H9 (cell line): ENCODE data around the gene MRO. TPM values are rescaled to one million over a fixed set of nuclear protein-coding genes. Genes with fewer than 3 reads are reported as not detected.

ENCODE experiments used
- DNase-seq: peaks from one replicate; pipeline ENCODE4 v3.0.0-alpha.2; 2017
- H2AFZ ChIP-seq: one replicate; pipeline ENCODE4 v1.6.1; 2013; ENCODE audit warnings: mild to moderate bottlenecking, low read length, control low read depth, moderate library complexity
- H2AK5ac ChIP-seq: 2 replicates; pipeline ENCODE4 v1.6.1; 2013; ENCODE audit warnings: low read length, control low read depth, mixed read lengths; ENCODE audit not compliant: insufficient read length
- H2BK120ac ChIP-seq: one replicate; pipeline ENCODE4 v1.6.1; 2013; ENCODE audit warnings: low read depth, mild to moderate bottlenecking, low read length, control low read depth, inconsistent platforms; ENCODE audit not compliant: poor library complexity, severe bottlenecking
- H2BK12ac ChIP-seq: 2 replicates; pipeline ENCODE4 v1.6.1; 2013; ENCODE audit warnings: low read length, control low read depth, mixed read lengths, low read depth; ENCODE audit not compliant: insufficient read length
- H2BK15ac ChIP-seq: 2 replicates; pipeline ENCODE4 v1.6.1; 2013; ENCODE audit warnings: low read depth, low read length, control low read depth
- H2BK20ac ChIP-seq: one replicate; pipeline ENCODE4 v1.6.1; 2013; ENCODE audit warnings: low read depth, mild to moderate bottlenecking, low read length, control low read depth, inconsistent platforms; ENCODE audit not compliant: poor library complexity, severe bottlenecking
- H2BK5ac ChIP-seq: 2 replicates; pipeline ENCODE4 v1.6.1; 2013; ENCODE audit warnings: low read length, control low read depth, mixed read lengths; ENCODE audit not compliant: insufficient read length
- H3K14ac ChIP-seq: 2 replicates; pipeline ENCODE4 v1.6.1; 2013; ENCODE audit warnings: low read length, control low read depth; ENCODE audit not compliant: insufficient read depth
- H3K18ac ChIP-seq: 2 replicates; pipeline ENCODE4 v1.6.1; 2013; ENCODE audit warnings: low read depth, mild to moderate bottlenecking, mixed read lengths, low read length, control low read depth; ENCODE audit not compliant: insufficient read length
- H3K23ac ChIP-seq: 2 replicates; pipeline ENCODE4 v1.6.1; 2013; ENCODE audit warnings: low read length, control low read depth, mixed read lengths, low read depth; ENCODE audit not compliant: insufficient read length
- H3K23me2 ChIP-seq: 2 replicates; pipeline ENCODE4 v1.6.1; 2013; ENCODE audit warnings: low read depth, mild to moderate bottlenecking, mixed read lengths, low read length, control low read depth; ENCODE audit not compliant: insufficient read length, poor library complexity, severe bottlenecking
- H3K27ac ChIP-seq: 2 replicates; pipeline ENCODE4 v1.5.1; 2013; ENCODE audit warnings: low read length, control low read depth, mixed read lengths, low read depth; ENCODE audit not compliant: insufficient read length
- H3K27me3 ChIP-seq: 2 replicates; pipeline ENCODE4 v1.6.1; 2013; ENCODE audit warnings: low read length, control low read depth, inconsistent platforms; ENCODE audit not compliant: insufficient read depth
- H3K4ac ChIP-seq: 2 replicates; pipeline ENCODE4 v1.6.1; 2013; ENCODE audit warnings: low read depth, mild to moderate bottlenecking, control low read depth, inconsistent platforms, low read length, moderate library complexity
- H3K4me1 ChIP-seq: 2 replicates; pipeline ENCODE4 v1.6.1; 2013; ENCODE audit warnings: low read length, control low read depth, inconsistent platforms; ENCODE audit not compliant: insufficient read depth
- H3K4me2 ChIP-seq: 2 replicates; pipeline ENCODE4 v1.6.1; 2013; ENCODE audit warnings: low read length, control low read depth, mixed read lengths; ENCODE audit not compliant: insufficient read length, insufficient read depth
- H3K56ac ChIP-seq: 2 replicates; pipeline ENCODE4 v1.6.1; 2013; ENCODE audit warnings: low read depth, mild to moderate bottlenecking, mixed read lengths, low read length, control low read depth; ENCODE audit not compliant: insufficient read length
- H3K79me1 ChIP-seq: 2 replicates; pipeline ENCODE4 v1.6.1; 2013; ENCODE audit warnings: low read depth, mild to moderate bottlenecking, moderate library complexity, low read length, control low read depth, inconsistent platforms; ENCODE audit not compliant: insufficient read depth, poor library complexity, severe bottlenecking
- H3K79me2 ChIP-seq: 2 replicates; pipeline ENCODE4 v1.6.1; 2013; ENCODE audit warnings: low read length, control low read depth, inconsistent platforms; ENCODE audit not compliant: insufficient read depth
- H3K9ac ChIP-seq: 2 replicates; pipeline ENCODE4 v1.6.1; 2013; ENCODE audit warnings: low read length, control low read depth, mixed read lengths; ENCODE audit not compliant: insufficient read length; ENCODE audit errors: extremely low read depth
- H3K9me3 ChIP-seq: one replicate; pipeline ENCODE4 v1.6.1; 2013; ENCODE audit warnings: low read depth, low read length, inconsistent platforms; ENCODE audit not compliant: control insufficient read depth
- H3T11ph ChIP-seq: one replicate; pipeline ENCODE4 v1.6.1; 2013; ENCODE audit warnings: mild to moderate bottlenecking, low read length, control low read depth, inconsistent platforms
- H4K20me1 ChIP-seq: one replicate; pipeline ENCODE4 v1.6.1; 2013; ENCODE audit not compliant: control insufficient read depth, insufficient read length, insufficient read depth
- H4K5ac ChIP-seq: 2 replicates; pipeline ENCODE4 v1.6.1; 2013; ENCODE audit warnings: low read depth, mild to moderate bottlenecking, mixed read lengths, low read length, control low read depth; ENCODE audit not compliant: insufficient read length
- H4K8ac ChIP-seq: replicated peaks from 2 replicates; pipeline ENCODE4 v1.6.1; 2013; ENCODE audit warnings: low read length, control low read depth, mixed read lengths, low read depth; ENCODE audit not compliant: insufficient read length
- H4K91ac ChIP-seq: 2 replicates; pipeline ENCODE4 v1.6.1; 2013; ENCODE audit warnings: low read depth, mild to moderate bottlenecking, moderate library complexity, mixed read lengths, low read length, control low read depth; ENCODE audit not compliant: insufficient read length
- H3K27ac Mint-ChIP-seq, 3 experiments: 2 replicates in 2 of 3; 3 replicates in 1 of 3; pipeline ENCODE4 v1.8.0; 2020 to 2021; ENCODE audit warnings: mixed read lengths in 3 of 3, mild to moderate bottlenecking in 1 of 3, moderate library complexity in 1 of 3
- H3K27me3 Mint-ChIP-seq: 2 replicates; pipeline ENCODE4 v1.8.0; 2021; ENCODE audit warnings: low read depth, mild to moderate bottlenecking, moderate library complexity, mixed read lengths
- H3K36me3 Mint-ChIP-seq, 3 experiments: 2 replicates in 2 of 3; 3 replicates in 1 of 3; pipeline ENCODE4 v1.8.0; 2020 to 2021; ENCODE audit warnings: low read depth in 3 of 3, mixed read lengths in 3 of 3; ENCODE audit not compliant: insufficient read depth in 1 of 3
- H3K4me1 Mint-ChIP-seq, 2 experiments: 2 replicates each; pipeline ENCODE4 v1.8.0; 2020; ENCODE audit warnings: mixed read lengths in 2 of 2
- H3K4me3 Mint-ChIP-seq, 2 experiments: 2 replicates in 1 of 2; 3 replicates in 1 of 2; pipeline ENCODE4 v1.8.0; 2020 to 2021; ENCODE audit warnings: mild to moderate bottlenecking in 2 of 2, mixed read lengths in 2 of 2, moderate library complexity in 1 of 2
- H3K9me3 Mint-ChIP-seq, 2 experiments: 2 replicates in 1 of 2; 3 replicates in 1 of 2; pipeline ENCODE4 v1.8.0; 2020; ENCODE audit warnings: mild to moderate bottlenecking in 2 of 2, mixed read lengths in 2 of 2, moderate library complexity in 1 of 2
- WGBS: extraction: QIAGEN DNeasy Blood & Tissue Kit; methylation state at CpG from one replicate; pipeline ENCODE4 v1.1.7; 2013; ENCODE audit warnings: missing lambda C conversion rate, low lambda C conversion rate, mixed read lengths; ENCODE audit not compliant: insufficient read length; ENCODE audit errors: extremely low coverage; 5-methylcytosine and 5-hydroxymethylcytosine counted together
- total RNA-seq: library from RNA; stranded (reverse); gene quantifications from 2 replicates; pipeline ENCODE4 v1.2.1, GENCODE V29; 2021
- TF ChIP-seq, protein P1 (sequence below): fragments of 200-600 bp; sonication (generic); conservative IDR thresholded peaks from 3 replicates; pipeline ENCODE4 v1.8.0; 2021; ENCODE audit warnings: antibody characterized with exemption, mild to moderate bottlenecking

The MRO gene
- total RNA-seq, 1 experiment from 2014 or later: 0.57 TPM

GRCh38 chr18:50847192-50847591 lies 27.4 kb upstream of the MRO start:
- Mint-ChIP-seq H3K36me3 (no peaks in the 10 kb centered on the region), H3K27me3 (no peaks in the 10 kb centered on the region), H3K27ac (no peak overlapping the region), H3K4me1 (no peaks in the 10 kb centered on the region), H3K9me3 (no peaks in the 10 kb centered on the region), H3K4me3 (no peak overlapping the region)
- H3K79me1 ChIP-seq: no peaks in the 10 kb centered on the region
- H2AK5ac ChIP-seq: no peak overlapping the region
- no peak overlapping the region for H3K18ac ChIP-seq
- no peak overlapping the region for H2BK5ac ChIP-seq
- H3K4me1 ChIP-seq: no peaks in the 10 kb centered on the region
- no peak overlapping the region for H3K23ac ChIP-seq
- H2BK20ac ChIP-seq: no peak overlapping the region
- no peak overlapping the region for H3K14ac ChIP-seq
- no peak overlapping the region for H4K8ac ChIP-seq
- no peak overlapping the region for H2AFZ ChIP-seq
- TF ChIP-seq, protein P1, sequence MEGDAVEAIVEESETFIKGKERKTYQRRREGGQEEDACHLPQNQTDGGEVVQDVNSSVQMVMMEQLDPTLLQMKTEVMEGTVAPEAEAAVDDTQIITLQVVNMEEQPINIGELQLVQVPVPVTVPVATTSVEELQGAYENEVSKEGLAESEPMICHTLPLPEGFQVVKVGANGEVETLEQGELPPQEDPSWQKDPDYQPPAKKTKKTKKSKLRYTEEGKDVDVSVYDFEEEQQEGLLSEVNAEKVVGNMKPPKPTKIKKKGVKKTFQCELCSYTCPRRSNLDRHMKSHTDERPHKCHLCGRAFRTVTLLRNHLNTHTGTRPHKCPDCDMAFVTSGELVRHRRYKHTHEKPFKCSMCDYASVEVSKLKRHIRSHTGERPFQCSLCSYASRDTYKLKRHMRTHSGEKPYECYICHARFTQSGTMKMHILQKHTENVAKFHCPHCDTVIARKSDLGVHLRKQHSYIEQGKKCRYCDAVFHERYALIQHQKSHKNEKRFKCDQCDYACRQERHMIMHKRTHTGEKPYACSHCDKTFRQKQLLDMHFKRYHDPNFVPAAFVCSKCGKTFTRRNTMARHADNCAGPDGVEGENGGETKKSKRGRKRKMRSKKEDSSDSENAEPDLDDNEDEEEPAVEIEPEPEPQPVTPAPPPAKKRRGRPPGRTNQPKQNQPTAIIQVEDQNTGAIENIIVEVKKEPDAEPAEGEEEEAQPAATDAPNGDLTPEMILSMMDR: no peak
- H4K5ac ChIP-seq: no peak overlapping the region
- H3K23me2 ChIP-seq: no peaks in the 10 kb centered on the region
- no peak overlapping the region for H2BK120ac ChIP-seq
- H3K27ac ChIP-seq: no peak overlapping the region
- H3K4ac ChIP-seq: no peak overlapping the region
- H2BK12ac ChIP-seq: no peak overlapping the region
- no peak overlapping the region for H3K4me2 ChIP-seq
- no peak for DNase-seq
- no peaks in the 10 kb centered on the region for H3K27me3 ChIP-seq
- H3K79me2 ChIP-seq: no peaks in the 10 kb centered on the region
- no peak overlapping the region for H4K91ac ChIP-seq
- H4K20me1 ChIP-seq: no peaks in the 10 kb centered on the region
- no peak overlapping the region for H3K9ac ChIP-seq
- no peak overlapping the region for H3K56ac ChIP-seq
- H2BK15ac ChIP-seq: no peak overlapping the region
- H3K9me3 ChIP-seq: no peaks in the 10 kb centered on the region
- H3T11ph ChIP-seq: no peak overlapping the region
- no CpG with 5 or more reads among the region's 4 CpGs for WGBS
